ENCODE measurements around the gene FAM219B.

FAM219B gene

GRCh38 chr15:74868059-74868458 is 38.6 kb downstream of the FAM219B start:
- TF ChIP-seq EP300 (IDR thresholded peaks at IDR 0.05; ENCODE audit: borderline replicate concordance) (no peak), FOXM1 (IDR thresholded peaks at IDR 0.05; ENCODE audit: borderline replicate concordance, low read depth) (no peak), CEBPB (IDR thresholded peaks at IDR 0.05) (no peak), TEAD4 (IDR thresholded peaks at IDR 0.05) (no peak), ZBTB7A (IDR thresholded peaks at IDR 0.05; ENCODE audit: low read depth) (no peak), NFIC (IDR thresholded peaks at IDR 0.05) (no peak), TCF12 (IDR thresholded peaks at IDR 0.05; ENCODE audit: low read depth) (no peak), RAD21 (IDR thresholded peaks at IDR 0.05; ENCODE audit: low read depth) (no peak), YY1 (IDR thresholded peaks at IDR 0.05; ENCODE audit: low read depth) (no peak), EGR1 (IDR thresholded peaks at IDR 0.05) (no peak), CREB1 (IDR thresholded peaks at IDR 0.05; ENCODE audit: low read depth) (no peak), TAF1 (IDR thresholded peaks at IDR 0.05; ENCODE audit: low read depth) (no peak)
- TF ChIP-seq, protein P1, sequence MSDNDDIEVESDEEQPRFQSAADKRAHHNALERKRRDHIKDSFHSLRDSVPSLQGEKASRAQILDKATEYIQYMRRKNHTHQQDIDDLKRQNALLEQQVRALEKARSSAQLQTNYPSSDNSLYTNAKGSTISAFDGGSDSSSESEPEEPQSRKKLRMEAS (IDR thresholded peaks at IDR 0.05): no peak
- TF ChIP-seq, protein P2, sequence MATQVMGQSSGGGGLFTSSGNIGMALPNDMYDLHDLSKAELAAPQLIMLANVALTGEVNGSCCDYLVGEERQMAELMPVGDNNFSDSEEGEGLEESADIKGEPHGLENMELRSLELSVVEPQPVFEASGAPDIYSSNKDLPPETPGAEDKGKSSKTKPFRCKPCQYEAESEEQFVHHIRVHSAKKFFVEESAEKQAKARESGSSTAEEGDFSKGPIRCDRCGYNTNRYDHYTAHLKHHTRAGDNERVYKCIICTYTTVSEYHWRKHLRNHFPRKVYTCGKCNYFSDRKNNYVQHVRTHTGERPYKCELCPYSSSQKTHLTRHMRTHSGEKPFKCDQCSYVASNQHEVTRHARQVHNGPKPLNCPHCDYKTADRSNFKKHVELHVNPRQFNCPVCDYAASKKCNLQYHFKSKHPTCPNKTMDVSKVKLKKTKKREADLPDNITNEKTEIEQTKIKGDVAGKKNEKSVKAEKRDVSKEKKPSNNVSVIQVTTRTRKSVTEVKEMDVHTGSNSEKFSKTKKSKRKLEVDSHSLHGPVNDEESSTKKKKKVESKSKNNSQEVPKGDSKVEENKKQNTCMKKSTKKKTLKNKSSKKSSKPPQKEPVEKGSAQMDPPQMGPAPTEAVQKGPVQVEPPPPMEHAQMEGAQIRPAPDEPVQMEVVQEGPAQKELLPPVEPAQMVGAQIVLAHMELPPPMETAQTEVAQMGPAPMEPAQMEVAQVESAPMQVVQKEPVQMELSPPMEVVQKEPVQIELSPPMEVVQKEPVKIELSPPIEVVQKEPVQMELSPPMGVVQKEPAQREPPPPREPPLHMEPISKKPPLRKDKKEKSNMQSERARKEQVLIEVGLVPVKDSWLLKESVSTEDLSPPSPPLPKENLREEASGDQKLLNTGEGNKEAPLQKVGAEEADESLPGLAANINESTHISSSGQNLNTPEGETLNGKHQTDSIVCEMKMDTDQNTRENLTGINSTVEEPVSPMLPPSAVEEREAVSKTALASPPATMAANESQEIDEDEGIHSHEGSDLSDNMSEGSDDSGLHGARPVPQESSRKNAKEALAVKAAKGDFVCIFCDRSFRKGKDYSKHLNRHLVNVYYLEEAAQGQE (IDR thresholded peaks at IDR 0.05; ENCODE audit: low read depth): no peak
- TF ChIP-seq, protein P3, sequence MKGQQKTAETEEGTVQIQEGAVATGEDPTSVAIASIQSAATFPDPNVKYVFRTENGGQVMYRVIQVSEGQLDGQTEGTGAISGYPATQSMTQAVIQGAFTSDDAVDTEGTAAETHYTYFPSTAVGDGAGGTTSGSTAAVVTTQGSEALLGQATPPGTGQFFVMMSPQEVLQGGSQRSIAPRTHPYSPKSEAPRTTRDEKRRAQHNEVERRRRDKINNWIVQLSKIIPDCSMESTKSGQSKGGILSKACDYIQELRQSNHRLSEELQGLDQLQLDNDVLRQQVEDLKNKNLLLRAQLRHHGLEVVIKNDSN (IDR thresholded peaks at IDR 0.05): no peak

DNA sequence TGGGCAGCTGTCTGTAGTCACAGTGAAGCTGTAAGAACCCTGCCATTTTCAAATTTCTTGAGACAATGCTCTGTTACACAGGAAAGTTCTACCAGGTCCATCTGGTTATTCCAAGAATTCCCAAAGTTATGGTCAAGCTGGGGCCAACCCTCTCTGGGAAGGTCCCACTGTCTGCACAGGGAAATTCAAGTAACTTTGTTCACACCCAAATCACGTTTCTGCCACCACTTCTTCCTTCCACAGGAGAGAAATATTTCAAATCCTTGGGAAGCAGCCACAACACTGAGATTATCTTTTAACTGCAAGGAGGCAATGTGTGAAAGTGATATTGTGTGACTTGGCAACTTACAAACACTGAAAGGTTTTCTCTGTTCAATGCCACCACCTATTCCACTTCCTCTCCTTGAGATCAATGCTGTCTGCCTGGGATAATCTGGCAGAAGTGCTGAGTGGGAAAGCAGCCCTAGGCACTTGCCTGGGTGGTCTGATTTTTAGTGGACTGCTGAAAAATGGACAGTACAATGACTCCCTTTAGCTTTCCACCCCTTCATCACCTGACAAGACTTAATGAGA is 39.1 kb downstream of the FAM219B start:
- no peak for TF ChIP-seq CREB1 (IDR thresholded peaks at IDR 0.05; ENCODE audit: low read depth)
- TF ChIP-seq FOXM1 (IDR thresholded peaks at IDR 0.05; ENCODE audit: borderline replicate concordance, low read depth): no peak
- no peak for TF ChIP-seq TCF12 (IDR thresholded peaks at IDR 0.05; ENCODE audit: low read depth)
- no peak for TF ChIP-seq EP300 (IDR thresholded peaks at IDR 0.05; ENCODE audit: borderline replicate concordance)
- TF ChIP-seq TEAD4 (IDR thresholded peaks at IDR 0.05): no peak
- no peak for TF ChIP-seq TAF1 (IDR thresholded peaks at IDR 0.05; ENCODE audit: low read depth)
- TF ChIP-seq YY1 (IDR thresholded peaks at IDR 0.05; ENCODE audit: low read depth): no peak
- TF ChIP-seq, protein P2 (IDR thresholded peaks at IDR 0.05; ENCODE audit: low read depth): no peak
- TF ChIP-seq, protein P3 (IDR thresholded peaks at IDR 0.05): no peak
- TF ChIP-seq ZBTB7A (IDR thresholded peaks at IDR 0.05; ENCODE audit: low read depth): no peak
- no peak for TF ChIP-seq CEBPB (IDR thresholded peaks at IDR 0.05)
- no peak for TF ChIP-seq RAD21 (IDR thresholded peaks at IDR 0.05; ENCODE audit: low read depth)
- TF ChIP-seq EGR1 (IDR thresholded peaks at IDR 0.05): no peak
- TF ChIP-seq, protein P1 (IDR thresholded peaks at IDR 0.05): no peak
- no peak for TF ChIP-seq NFIC (IDR thresholded peaks at IDR 0.05)

- no peak for TF ChIP-seq EP300 (IDR thresholded peaks at IDR 0.05; ENCODE audit: borderline replicate concordance)
Measured at GRCh38 chr15:74866090-74866489, 40.6 kb downstream of the FAM219B start.

DNA sequence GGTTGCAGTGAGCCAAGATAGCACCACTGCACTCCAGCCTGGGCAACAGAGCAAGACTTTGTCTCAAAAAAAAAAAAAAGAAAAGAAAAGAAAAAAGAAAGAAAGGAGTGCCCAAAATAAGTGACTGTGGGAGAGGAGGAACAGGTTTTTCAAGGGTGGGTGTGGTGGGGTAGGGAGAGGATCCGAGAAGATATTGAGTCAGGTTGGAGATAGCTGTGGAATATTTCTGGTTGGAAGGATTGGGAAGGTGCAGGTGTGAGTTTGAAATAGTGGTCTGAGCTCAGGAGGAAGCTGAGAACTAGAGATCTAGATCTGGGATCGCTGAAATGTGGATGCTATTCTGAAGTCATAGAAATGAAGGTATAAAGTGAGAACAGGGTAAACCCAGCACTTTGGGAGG is 41.3 kb downstream of the FAM219B start:
- no peak for TF ChIP-seq NFIC (IDR thresholded peaks at IDR 0.05)
- no peak for TF ChIP-seq TAF1 (IDR thresholded peaks at IDR 0.05; ENCODE audit: low read depth)
- TF ChIP-seq, protein P2 (IDR thresholded peaks at IDR 0.05; ENCODE audit: low read depth): no peak
- no peak for TF ChIP-seq EGR1 (IDR thresholded peaks at IDR 0.05)
- no peak for TF ChIP-seq YY1 (IDR thresholded peaks at IDR 0.05; ENCODE audit: low read depth)
- TF ChIP-seq, protein P3 (IDR thresholded peaks at IDR 0.05): no peak
- TF ChIP-seq FOXM1 (IDR thresholded peaks at IDR 0.05; ENCODE audit: borderline replicate concordance, low read depth): no peak
- no peak for TF ChIP-seq CREB1 (IDR thresholded peaks at IDR 0.05; ENCODE audit: low read depth)
- TF ChIP-seq RAD21 (IDR thresholded peaks at IDR 0.05; ENCODE audit: low read depth): no peak
- no peak for TF ChIP-seq TCF12 (IDR thresholded peaks at IDR 0.05; ENCODE audit: low read depth)
- TF ChIP-seq, protein P1 (IDR thresholded peaks at IDR 0.05): no peak
- no peak for TF ChIP-seq EP300 (IDR thresholded peaks at IDR 0.05; ENCODE audit: borderline replicate concordance)
- TF ChIP-seq ZBTB7A (IDR thresholded peaks at IDR 0.05; ENCODE audit: low read depth): no peak
- TF ChIP-seq TEAD4 (IDR thresholded peaks at IDR 0.05): no peak
- TF ChIP-seq CEBPB (IDR thresholded peaks at IDR 0.05): no peak
